Measurements from ENCODE around the gene RGN. TPM values are rescaled to one million over a fixed set of nuclear protein-coding genes. Genes with fewer than 3 reads are reported as not detected.

The RGN gene
- 4.7 TPM for total RNA-seq

DNA sequence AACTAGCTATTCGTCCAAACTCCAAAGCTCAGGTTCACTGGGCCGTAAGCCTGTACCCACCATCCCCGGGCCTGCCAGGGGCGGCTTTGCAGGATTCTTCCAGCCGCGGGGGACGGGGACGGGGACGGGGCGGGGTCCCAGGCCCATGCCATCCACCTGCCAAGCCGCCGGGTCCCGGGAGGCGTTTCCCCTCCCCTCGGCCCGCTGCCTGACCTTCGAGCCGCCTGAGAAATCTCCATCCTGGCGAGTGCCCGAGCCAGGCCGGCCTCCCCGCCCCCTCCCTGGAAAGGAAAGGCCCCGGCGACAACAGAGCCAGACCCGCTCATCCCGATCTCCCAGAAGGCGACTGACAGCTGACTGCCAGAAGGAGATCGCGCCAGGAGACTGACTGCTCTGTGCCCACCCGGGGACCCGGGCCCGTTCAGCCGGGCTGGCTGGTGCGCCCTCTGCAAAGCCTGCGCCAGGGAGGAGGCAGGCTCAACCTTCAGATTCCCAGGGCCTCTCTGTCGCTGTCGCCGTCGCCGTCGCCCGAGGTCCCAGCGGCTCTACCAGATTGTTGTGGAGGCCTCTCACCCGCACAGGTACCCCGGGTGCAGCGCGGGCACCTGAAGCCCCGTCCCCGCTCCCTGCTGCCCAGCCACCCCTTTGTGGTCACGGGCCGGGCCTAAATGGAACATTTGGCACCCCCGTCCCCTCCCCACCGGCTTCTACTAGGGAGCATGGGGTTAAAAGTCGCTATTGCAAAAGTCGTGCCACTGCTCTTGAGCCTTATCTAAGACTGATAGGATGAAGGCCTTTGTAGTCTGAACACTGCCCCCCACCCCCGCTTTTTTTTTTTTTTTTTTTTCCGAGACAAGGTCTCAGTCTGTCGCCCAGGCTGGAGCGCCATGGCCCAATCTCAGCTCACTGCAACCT, at the start of gene RGN:
Gene RGN (plus strand): TSS at position 315 of the 915 bp plus-strand sequence. CDS start 2,702 bp downstream, outside the sequence.
- intact Hi-C loops (cut with DNase I) = no loop called here
- H3K27ac ChIP-seq = no peak within 1 kb of the TSS
- no peak for TF ChIP-seq POLR2A (IDR thresholded peaks at IDR 0.05)
- TF ChIP-seq POLR2AphosphoS5 (IDR thresholded peaks at IDR 0.05; ENCODE audit: insufficient read depth in 1 of 2, low read depth in 1 of 2) = no peak
- TF ChIP-seq CTCF (IDR thresholded peaks at IDR 0.05) = no peak
- peak within 1 kb of the TSS; percentile 40 to 42 for H3K4me3 ChIP-seq
- no peaks in the 10 kb centered on the region for H3K9me3 ChIP-seq
- no peaks in the 10 kb centered on the region for H3K36me3 ChIP-seq
- H3K4me1 ChIP-seq = no peaks in the 10 kb centered on the region
- no peaks in the 10 kb centered on the region for H3K27me3 ChIP-seq
- DNase-seq (ENCODE audit: extremely low spot score in 2 of 2) = no peak

DNA sequence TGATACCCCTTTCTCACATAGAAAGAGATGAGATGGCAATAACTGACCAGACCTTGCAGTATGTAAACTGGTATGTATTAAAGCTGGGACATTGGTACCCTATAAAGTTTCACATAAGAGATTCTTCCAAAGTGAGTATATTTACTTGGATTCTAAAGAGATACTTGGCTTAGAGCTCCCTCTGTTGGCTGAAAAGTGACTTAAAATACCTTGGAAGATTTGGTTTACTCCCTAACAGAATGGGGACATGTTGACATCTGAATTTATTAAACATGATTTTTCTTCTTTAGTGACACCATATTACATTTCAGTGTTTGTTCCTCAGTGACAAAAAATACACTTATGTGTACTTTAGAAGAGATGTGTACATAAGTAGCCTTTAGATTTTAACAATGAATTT, 47.9 kb upstream of the RGN start:
- Histone ChIP-seq H3K27me3 (no peaks in the 10 kb centered on the region), H3K4me3 (no peak overlapping the region), H3K9me3 (no peaks in the 10 kb centered on the region), H3K36me3 (no peaks in the 10 kb centered on the region), H3K27ac (no peak overlapping the region), H3K4me1 (no peaks in the 10 kb centered on the region)
- no peak for DNase-seq (ENCODE audit: extremely low spot score in 2 of 2)
- TF ChIP-seq CTCF (IDR thresholded peaks at IDR 0.05) = peak; percentile 14 to 62 (median 37)
- no peak for TF ChIP-seq POLR2AphosphoS5 (IDR thresholded peaks at IDR 0.05; ENCODE audit: insufficient read depth in 1 of 2, low read depth in 1 of 2)
- no peak for TF ChIP-seq POLR2A (IDR thresholded peaks at IDR 0.05)
- intact Hi-C loops (cut with DNase I) = no loop called here

- TF ChIP-seq CTCF (IDR thresholded peaks at IDR 0.05) (no peak), POLR2A (IDR thresholded peaks at IDR 0.05) (no peak), POLR2AphosphoS5 (IDR thresholded peaks at IDR 0.05; ENCODE audit: insufficient read depth in 1 of 2, low read depth in 1 of 2) (no peak)
- Histone ChIP-seq H3K4me1 (no peaks in the 10 kb centered on the region), H3K27ac (no peak overlapping the region), H3K36me3 (no peaks in the 10 kb centered on the region), H3K27me3 (no peaks in the 10 kb centered on the region), H3K4me3 (no peak overlapping the region), H3K9me3 (no peaks in the 10 kb centered on the region)
- intact Hi-C loops (cut with DNase I) = no loop called here
- DNase-seq (ENCODE audit: extremely low spot score in 2 of 2) = no peak
These were observed 30.3 kb upstream of the RGN start for GRCh38 chrX:47047989-47048388.

DNA sequence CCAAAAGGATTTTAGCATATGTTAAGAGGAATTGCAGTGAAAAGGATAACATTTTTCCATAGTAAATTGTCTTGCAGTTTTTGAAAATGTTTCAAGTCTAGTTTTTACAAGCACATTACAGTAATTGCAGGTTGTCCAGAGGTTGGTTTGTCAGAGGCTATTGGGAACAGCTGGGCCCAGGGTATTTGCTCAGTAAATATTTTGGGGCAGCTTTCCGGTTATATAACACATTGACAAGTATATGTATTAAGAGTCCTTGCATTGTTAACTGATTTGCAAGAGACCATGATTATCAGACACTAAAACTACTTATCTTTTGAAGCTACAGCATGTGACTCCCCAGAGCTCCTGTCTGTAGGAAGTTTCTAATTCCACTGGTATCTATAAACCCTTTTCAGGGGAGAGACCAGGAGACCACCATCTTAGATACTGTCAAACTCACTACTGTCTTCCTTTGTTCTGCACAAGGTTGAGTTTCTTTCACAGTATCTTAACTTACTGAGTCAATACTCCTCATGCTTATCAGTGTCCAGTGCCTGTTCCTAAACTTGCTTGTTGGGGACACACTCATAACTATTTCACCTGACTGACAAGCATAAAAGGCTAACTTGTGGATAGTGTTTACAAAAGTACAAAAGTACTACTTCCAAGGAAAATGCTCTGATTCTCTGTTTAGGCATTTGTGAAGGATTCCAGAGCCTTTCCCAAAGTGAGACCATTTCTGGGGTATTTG, 18.9 kb upstream of the RGN start:
- TF ChIP-seq POLR2A (IDR thresholded peaks at IDR 0.05) (no peak), CTCF (IDR thresholded peaks at IDR 0.05) (no peak), POLR2AphosphoS5 (IDR thresholded peaks at IDR 0.05; ENCODE audit: insufficient read depth in 1 of 2, low read depth in 1 of 2) (no peak)

More for the DNA sequence above, 18.9 kb upstream of the RGN start:
- DNase-seq (ENCODE audit: extremely low spot score in 2 of 2) = no peak
- Histone ChIP-seq H3K4me3 (no peak overlapping the region), H3K27ac (no peak overlapping the region), H3K9me3 (no peaks in the 10 kb centered on the region), H3K4me1 (no peaks in the 10 kb centered on the region), H3K27me3 (no peaks in the 10 kb centered on the region), H3K36me3 (peaks cover 0 to 4% of the 10 kb centered on the region in 2 donors)
- intact Hi-C loops (cut with DNase I) = no loop called here

Measured in vagina (tissue), 2 donors.